Measurements from ENCODE around the gene PBX1.

PBX1 gene

DNA sequence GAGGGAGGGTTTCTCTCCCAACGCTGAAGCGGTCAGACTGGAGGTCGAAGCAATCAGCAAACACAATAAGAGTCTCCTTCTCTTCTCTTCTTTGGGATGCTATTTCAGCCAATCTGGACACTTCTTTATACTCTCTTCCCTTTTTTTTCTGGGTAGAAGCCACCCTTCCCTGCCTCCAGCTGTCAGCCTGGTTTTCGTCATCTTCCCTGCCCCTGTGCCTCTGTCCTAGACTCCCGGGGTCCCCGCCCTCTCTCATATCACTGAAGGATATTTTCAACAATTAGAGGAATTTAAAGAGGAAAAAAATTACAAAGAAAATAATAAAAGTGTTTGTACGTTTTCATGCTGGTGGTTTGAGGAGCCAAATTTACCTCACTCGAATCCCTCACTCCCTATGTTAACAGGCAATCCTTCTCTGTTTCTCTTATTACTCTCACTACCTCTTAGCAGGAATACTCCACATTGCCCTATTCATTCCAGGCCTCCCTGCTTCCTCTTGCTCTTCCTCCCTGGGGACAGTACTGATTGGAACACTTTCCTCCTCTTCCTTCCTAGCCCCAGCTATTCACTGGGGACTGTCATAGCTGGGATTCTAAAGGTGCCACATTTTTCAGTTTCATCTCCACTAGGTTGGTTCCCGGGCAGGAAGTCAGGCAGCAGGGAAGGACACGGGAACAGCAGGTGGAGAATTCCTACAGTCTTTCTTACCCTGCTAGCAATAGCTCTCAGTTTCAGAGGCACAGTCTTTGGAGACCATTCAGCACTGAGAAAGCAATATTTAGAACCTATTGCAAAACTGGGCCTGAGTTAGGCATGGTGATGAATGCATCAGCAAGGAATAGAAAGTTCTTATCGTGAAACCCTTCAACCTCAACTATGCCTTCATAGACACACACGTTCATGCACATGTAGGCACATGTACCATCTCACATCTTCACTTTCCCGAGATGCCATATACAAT lies 288.0 kb downstream of the PBX1 start:
- DNase-seq (ENCODE audit: insufficient read length, low spot score) (no peak), FAIRE-seq (no peak)
- no peak for TF ChIP-seq POLR2A (IDR thresholded peaks at IDR 0.05; ENCODE audit: low read depth, low read length)
- TF ChIP-seq PAX5 (IDR thresholded peaks at IDR 0.05; ENCODE audit: insufficient read depth, low read length, severe bottlenecking): no peak
- no peak for TF ChIP-seq POU2F2 (IDR thresholded peaks at IDR 0.05; ENCODE audit: low read depth, low read length)
- TF ChIP-seq POLR2AphosphoS5 (IDR thresholded peaks at IDR 0.05; ENCODE audit: low read depth, low read length): no peak
- TF ChIP-seq SPI1 (IDR thresholded peaks at IDR 0.05; ENCODE audit: low read depth, low read length): no peak
- no peak for TF ChIP-seq TAF1 (IDR thresholded peaks at IDR 0.05; ENCODE audit: low read depth, low read length)

DNA sequence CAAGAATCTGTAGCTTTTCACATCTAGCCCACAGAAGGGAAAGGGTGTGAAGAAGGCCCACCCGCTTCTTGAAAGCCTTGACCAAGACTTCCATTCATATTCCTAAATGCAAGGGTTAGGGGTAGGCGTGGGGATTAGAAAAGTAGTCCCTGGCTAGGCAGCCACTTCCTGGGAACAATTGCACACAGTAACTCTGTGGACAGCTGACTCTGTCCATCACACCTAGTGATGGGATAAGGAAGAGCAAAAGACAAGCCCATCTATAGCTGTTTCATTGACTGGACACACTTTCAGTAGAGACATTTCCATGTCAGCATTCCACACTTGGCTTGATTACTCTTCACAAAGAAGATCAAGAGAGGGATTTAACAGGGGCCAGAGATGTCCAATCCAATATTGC lies 294.2 kb downstream of the PBX1 start:
- TF ChIP-seq PAX5 (IDR thresholded peaks at IDR 0.05; ENCODE audit: insufficient read depth, low read length, severe bottlenecking) (no peak), TAF1 (IDR thresholded peaks at IDR 0.05; ENCODE audit: low read depth, low read length) (no peak), POLR2AphosphoS5 (IDR thresholded peaks at IDR 0.05; ENCODE audit: low read depth, low read length) (no peak), POU2F2 (IDR thresholded peaks at IDR 0.05; ENCODE audit: low read depth, low read length) (no peak), POLR2A (IDR thresholded peaks at IDR 0.05; ENCODE audit: low read depth, low read length) (no peak), SPI1 (IDR thresholded peaks at IDR 0.05; ENCODE audit: low read depth, low read length) (no peak)
- DNase-seq (ENCODE audit: insufficient read length, low spot score) (no peak), FAIRE-seq (no peak)

DNA sequence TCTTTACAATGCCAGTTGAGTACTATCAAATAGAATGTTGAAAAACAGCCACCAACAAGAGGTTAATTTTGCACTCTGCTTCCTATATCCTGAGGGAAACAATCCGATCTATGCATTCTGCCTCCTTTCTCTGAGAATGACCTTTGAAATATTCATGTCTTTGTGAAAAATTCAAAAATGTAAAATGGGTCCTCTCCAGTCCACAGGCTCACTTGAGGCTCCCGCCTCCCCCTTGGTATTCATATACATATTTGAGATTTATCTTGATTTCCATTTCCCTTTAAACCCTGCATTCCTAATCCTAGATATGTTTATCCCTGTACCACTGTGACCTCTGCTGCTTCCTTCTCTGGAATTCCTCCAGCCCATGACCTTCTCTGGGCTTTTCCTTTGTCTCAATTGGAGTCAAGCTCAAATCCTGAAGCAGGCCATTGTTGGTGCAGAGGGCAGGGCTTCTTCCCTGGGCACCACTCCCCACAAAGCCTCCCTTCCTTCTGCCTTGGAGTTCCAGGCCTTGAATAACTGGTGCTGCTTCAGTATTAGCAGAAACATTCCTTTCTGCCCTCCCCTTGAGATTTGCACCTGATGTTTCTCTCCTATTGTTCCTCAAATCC lies 296.8 kb downstream of the PBX1 start:
- TF ChIP-seq POLR2AphosphoS5 (IDR thresholded peaks at IDR 0.05; ENCODE audit: low read depth, low read length) (no peak), TAF1 (IDR thresholded peaks at IDR 0.05; ENCODE audit: low read depth, low read length) (no peak), POU2F2 (IDR thresholded peaks at IDR 0.05; ENCODE audit: low read depth, low read length) (no peak), PAX5 (IDR thresholded peaks at IDR 0.05; ENCODE audit: insufficient read depth, low read length, severe bottlenecking) (no peak), POLR2A (IDR thresholded peaks at IDR 0.05; ENCODE audit: low read depth, low read length) (no peak), SPI1 (IDR thresholded peaks at IDR 0.05; ENCODE audit: low read depth, low read length) (no peak)
- FAIRE-seq (no peak), DNase-seq (ENCODE audit: insufficient read length, low spot score) (no peak)

DNA sequence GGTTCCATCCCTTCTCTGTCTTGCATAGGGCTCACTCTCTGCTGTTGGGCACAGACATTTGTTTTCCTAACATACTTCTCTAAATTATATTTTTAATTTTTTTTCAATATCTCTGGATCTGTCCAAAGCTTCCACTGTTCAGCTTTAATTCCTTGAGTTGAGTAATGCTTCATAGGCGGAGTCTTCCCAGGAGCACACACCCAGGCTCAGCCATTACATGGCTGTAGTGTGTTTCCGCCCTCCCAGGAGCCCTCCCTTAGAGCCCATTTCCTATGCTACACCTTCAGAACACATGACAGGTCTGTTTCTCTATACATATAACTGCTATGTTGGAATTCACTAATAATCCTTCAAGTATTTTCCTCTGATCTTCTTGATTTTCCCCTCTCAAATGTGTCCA lies 297.4 kb downstream of the PBX1 start:
- no peak for FAIRE-seq
- no peak for DNase-seq (ENCODE audit: insufficient read length, low spot score)
- TF ChIP-seq POLR2AphosphoS5 (IDR thresholded peaks at IDR 0.05; ENCODE audit: low read depth, low read length) (no peak), POU2F2 (IDR thresholded peaks at IDR 0.05; ENCODE audit: low read depth, low read length) (no peak), SPI1 (IDR thresholded peaks at IDR 0.05; ENCODE audit: low read depth, low read length) (no peak), POLR2A (IDR thresholded peaks at IDR 0.05; ENCODE audit: low read depth, low read length) (no peak), TAF1 (IDR thresholded peaks at IDR 0.05; ENCODE audit: low read depth, low read length) (no peak), PAX5 (IDR thresholded peaks at IDR 0.05; ENCODE audit: insufficient read depth, low read length, severe bottlenecking) (no peak)

DNA sequence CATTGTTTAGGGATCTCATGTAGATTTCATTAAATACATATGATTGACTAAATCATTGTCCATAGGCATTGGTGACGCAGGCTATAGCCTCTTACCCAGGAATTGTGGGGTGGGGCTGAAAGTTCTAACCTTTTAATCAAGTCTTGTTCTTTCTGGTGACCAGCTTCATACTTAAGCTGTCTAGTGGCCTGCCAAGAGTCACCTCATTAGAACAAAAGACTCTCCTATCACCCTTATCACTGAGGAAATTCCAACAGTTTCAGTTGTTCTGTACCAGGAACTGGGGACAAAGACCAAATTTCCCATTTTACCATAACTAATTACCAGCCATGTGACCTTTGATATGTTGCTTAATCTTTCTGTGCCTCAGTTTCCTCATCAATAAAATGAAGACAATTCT lies 298.5 kb downstream of the PBX1 start:
- TF ChIP-seq SPI1 (IDR thresholded peaks at IDR 0.05; ENCODE audit: low read depth, low read length): no peak
- TF ChIP-seq POLR2A (IDR thresholded peaks at IDR 0.05; ENCODE audit: low read depth, low read length): no peak
- TF ChIP-seq POLR2AphosphoS5 (IDR thresholded peaks at IDR 0.05; ENCODE audit: low read depth, low read length): no peak
- no peak for TF ChIP-seq PAX5 (IDR thresholded peaks at IDR 0.05; ENCODE audit: insufficient read depth, low read length, severe bottlenecking)
- TF ChIP-seq POU2F2 (IDR thresholded peaks at IDR 0.05; ENCODE audit: low read depth, low read length): no peak
- no peak for TF ChIP-seq TAF1 (IDR thresholded peaks at IDR 0.05; ENCODE audit: low read depth, low read length)
- FAIRE-seq: no peak

DNA sequence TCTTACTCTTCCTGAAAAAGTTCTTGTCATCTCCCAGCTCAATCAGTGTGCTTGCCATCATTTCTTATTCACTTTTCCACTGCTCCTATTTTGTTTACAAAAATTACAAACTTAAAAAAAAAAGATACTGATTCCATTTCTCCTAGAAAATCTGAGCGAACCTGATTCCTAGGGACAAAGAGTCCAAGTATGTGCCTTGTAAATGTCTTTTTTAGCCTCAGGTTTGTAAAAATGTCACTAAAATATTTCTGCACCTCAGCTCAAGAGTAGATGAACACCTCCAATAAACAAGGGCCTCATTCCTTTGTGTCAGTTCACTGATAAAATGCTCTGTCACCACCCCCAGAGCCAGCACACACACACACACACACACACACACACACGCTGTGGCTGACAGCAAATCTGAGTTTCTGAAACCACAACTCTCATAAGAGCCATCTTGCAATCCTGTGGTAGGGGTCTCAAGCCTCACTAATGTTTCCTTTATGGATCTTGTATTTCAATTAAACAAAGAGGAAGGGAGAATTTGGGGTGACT lies 299.2 kb downstream of the PBX1 start:
- TF ChIP-seq TAF1 (IDR thresholded peaks at IDR 0.05; ENCODE audit: low read depth, low read length) (no peak), SPI1 (IDR thresholded peaks at IDR 0.05; ENCODE audit: low read depth, low read length) (no peak), POLR2A (IDR thresholded peaks at IDR 0.05; ENCODE audit: low read depth, low read length) (no peak), PAX5 (IDR thresholded peaks at IDR 0.05; ENCODE audit: insufficient read depth, low read length, severe bottlenecking) (no peak), POLR2AphosphoS5 (IDR thresholded peaks at IDR 0.05; ENCODE audit: low read depth, low read length) (no peak), POU2F2 (IDR thresholded peaks at IDR 0.05; ENCODE audit: low read depth, low read length) (no peak)
- FAIRE-seq: no peak
- no peak for DNase-seq (ENCODE audit: insufficient read length, low spot score)

More for the DNA sequence above, 298.5 kb downstream of the PBX1 start:
- DNase-seq (ENCODE audit: insufficient read length, low spot score): no peak

DNA sequence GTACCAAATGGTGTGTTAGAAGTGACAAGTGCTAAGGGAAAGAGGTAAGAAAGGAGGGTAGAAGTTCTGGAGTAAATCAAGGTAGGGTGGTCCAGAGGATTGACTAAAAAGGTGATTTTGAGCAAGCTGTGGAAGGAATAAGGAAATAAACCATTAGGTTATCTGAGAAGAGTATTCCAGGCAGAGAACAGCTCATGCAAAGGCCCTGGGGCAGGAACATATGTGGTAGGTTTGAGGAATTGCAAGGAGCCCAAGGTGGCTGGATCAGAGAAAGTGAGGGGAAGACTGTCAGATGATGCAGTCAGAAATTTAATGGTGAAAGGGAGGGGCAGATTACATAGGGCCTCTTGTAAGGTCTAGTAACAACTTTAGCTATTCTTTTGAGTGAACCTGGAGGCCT lies 302.6 kb downstream of the PBX1 start:
- DNase-seq (ENCODE audit: insufficient read length, low spot score) (no peak), FAIRE-seq (no peak)
- no peak for TF ChIP-seq POLR2A (IDR thresholded peaks at IDR 0.05; ENCODE audit: low read depth, low read length)
- no peak for TF ChIP-seq SPI1 (IDR thresholded peaks at IDR 0.05; ENCODE audit: low read depth, low read length)
- no peak for TF ChIP-seq PAX5 (IDR thresholded peaks at IDR 0.05; ENCODE audit: insufficient read depth, low read length, severe bottlenecking)
- no peak for TF ChIP-seq TAF1 (IDR thresholded peaks at IDR 0.05; ENCODE audit: low read depth, low read length)
- no peak for TF ChIP-seq POLR2AphosphoS5 (IDR thresholded peaks at IDR 0.05; ENCODE audit: low read depth, low read length)
- TF ChIP-seq POU2F2 (IDR thresholded peaks at IDR 0.05; ENCODE audit: low read depth, low read length): no peak

DNA sequence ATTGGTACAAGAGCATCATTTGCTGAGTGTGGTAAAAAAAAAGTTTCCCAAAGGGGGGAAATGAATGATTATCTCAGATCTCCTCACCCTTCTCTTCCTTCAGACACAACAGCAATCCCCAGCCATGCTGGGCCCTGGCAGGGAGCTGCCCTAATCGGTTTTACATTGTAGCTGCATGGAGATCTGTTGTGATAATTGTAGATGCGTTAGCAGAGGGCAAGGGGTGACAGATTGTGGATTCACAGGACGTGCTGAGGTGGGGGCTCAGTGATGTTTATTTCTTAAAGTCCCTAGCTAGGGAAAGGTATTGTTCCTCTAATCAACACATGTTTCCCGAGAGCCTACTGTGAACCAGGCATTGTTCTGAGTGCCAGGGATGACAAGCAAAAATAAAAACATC lies 304.1 kb downstream of the PBX1 start:
- DNase-seq (ENCODE audit: insufficient read length, low spot score) (no peak), FAIRE-seq (no peak)
- TF ChIP-seq POU2F2 (IDR thresholded peaks at IDR 0.05; ENCODE audit: low read depth, low read length) (no peak), TAF1 (IDR thresholded peaks at IDR 0.05; ENCODE audit: low read depth, low read length) (no peak), PAX5 (IDR thresholded peaks at IDR 0.05; ENCODE audit: insufficient read depth, low read length, severe bottlenecking) (no peak), SPI1 (IDR thresholded peaks at IDR 0.05; ENCODE audit: low read depth, low read length) (no peak)

DNA sequence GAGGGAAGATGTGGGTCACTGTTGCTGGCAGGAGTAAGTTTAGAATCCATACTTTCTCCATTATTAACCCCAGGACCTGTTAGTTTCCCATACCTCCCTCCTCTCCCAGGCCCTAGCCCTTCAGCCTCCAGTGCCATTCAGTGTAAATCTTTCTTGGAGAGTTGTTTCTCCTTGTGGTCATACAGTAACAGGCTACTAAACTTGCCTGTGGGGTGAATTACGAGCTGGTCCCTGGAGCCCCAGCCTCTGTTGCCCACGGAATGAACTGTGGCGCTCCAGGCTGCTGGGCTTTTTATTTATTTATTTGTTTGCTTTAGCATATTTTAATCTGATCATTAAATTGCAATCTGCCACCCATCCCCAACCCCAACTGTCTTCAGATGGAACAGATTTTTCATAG lies 305.2 kb downstream of the PBX1 start:
- FAIRE-seq (no peak), DNase-seq (ENCODE audit: insufficient read length, low spot score) (no peak)
- no peak for TF ChIP-seq PAX5 (IDR thresholded peaks at IDR 0.05; ENCODE audit: insufficient read depth, low read length, severe bottlenecking)
- no peak for TF ChIP-seq POLR2A (IDR thresholded peaks at IDR 0.05; ENCODE audit: low read depth, low read length)
- TF ChIP-seq POLR2AphosphoS5 (IDR thresholded peaks at IDR 0.05; ENCODE audit: low read depth, low read length): no peak
- TF ChIP-seq SPI1 (IDR thresholded peaks at IDR 0.05; ENCODE audit: low read depth, low read length): no peak
- TF ChIP-seq TAF1 (IDR thresholded peaks at IDR 0.05; ENCODE audit: low read depth, low read length): no peak

Measured in GM12891 (cell line).